Pancreas (tissue), 10 donors: ENCODE results near the gene CCL21. TPM values are rescaled to one million over a fixed set of nuclear protein-coding genes. Genes with fewer than 3 reads are reported as not detected.
A peak's percentile ranks its signal among the peaks of the same experiment; 100 is the strongest.

Experiments
- ATAC-seq, 4 donors: fragments of 200-7000 bp; cut with Tn5 transposase; one replicate each; pipeline versions ENCODE4 v1.8.0 to v1.9.1; 2020; ENCODE audit warnings: mild to moderate bottlenecking in 4 of 4, moderate library complexity in 4 of 4
- DNase-seq, 6 donors: peaks; one replicate each; pipeline ENCODE4 v3.0.0-alpha.2; 2020
- FAIRE-seq: peaks from 2 replicates; lab custom pipeline; 2012; peaks lifted over from hg19 to GRCh38; lab: Jason Lieb, UNC
- H3K27ac ChIP-seq, 4 donors: fragments of 200-600 bp; sonication (generic); 1 replicate in 3 of 4; 2 replicates in 1 of 4; pipeline versions ENCODE4 v1.5.0 to v1.8.0; 2020
- H3K27me3 ChIP-seq, 4 donors: fragments of 200-600 bp; one replicate each; pipeline ENCODE4 v1.8.0; 2021
- H3K36me3 ChIP-seq, 3 donors: fragments of 200-600 bp; sonication (generic) in 1 of 3; one replicate each; pipeline versions ENCODE4 v1.5.0 to v1.8.0; 2020 to 2021
- H3K4me1 ChIP-seq, 3 donors: fragments of 200-600 bp; one replicate each; pipeline ENCODE4 v1.8.0; 2021
- H3K4me3 ChIP-seq, 4 donors: fragments of 200-600 bp; sonication (generic) in 2 of 4; one replicate each; pipeline versions ENCODE4 v1.5.0 to v1.8.0; 2020 to 2021
- H3K9me3 ChIP-seq, 4 donors: fragments of 200-600 bp; one replicate each; pipeline ENCODE4 v1.8.0; 2021
- WGBS, 2 donors: extraction: QIAGEN DNeasy Blood & Tissue Kit; methylation state at CpG; one replicate each; pipeline ENCODE4 v1.1.7; 2013; 5-methylcytosine and 5-hydroxymethylcytosine counted together
- intact Hi-C, 3 donors: fragments of 100-400 bp; cut with DNase I; formaldehyde crosslinking; loops; one replicate each; pipeline versions ENCODE4 v1.11.1 to v1.14.2; 2022
- polyA plus RNA-seq, 2 donors: library from polyadenylated mRNA; stranded (reverse); fragments of 200-250 nt; gene quantifications; one replicate each; pipeline ENCODE4 v1.2.3, GENCODE V29; 2013
- total RNA-seq, 6 donors: library from RNA; stranded (reverse); fragmentation: NEBNext Ultra II Directional in 4 of 6; extraction: Animal tissue kit (Norgen Biotek cat#: 25700) in 4 of 6; gene quantifications; one replicate each; pipeline versions ENCODE4 v1.2.1 to v1.2.4, GENCODE V29; 2021 to 2023
- TF ChIP-seq, protein P1 (sequence below), 4 donors: fragments of 200-600 bp; sonication (generic) in 3 of 4; IDR thresholded peaks; one replicate each; pipeline versions ENCODE4 v1.5.0 to v1.8.0; 2021; ENCODE audit warnings: antibody characterized with exemption in 4 of 4
- donor health status: healthy with polysubstance abuse.
- donor health status: DM: no; HTN: no; CAD: no; lungs with moderate emphysema.
- donor health status: DM: no; HTN: no; CAD: no.
- donor health status: control.
- donor health status: control.
- donor health status: Bipolar disorder and iron deficiency.
- donor health status: DM: yes; HTN: yes; CAD: no.
- donor health status: DM: no; HTN: no; CAD: no.
- donor health status: DM: no; HTN: no; CAD: no.
- donor health status: DM: yes; HTN: yes; CAD: no.

The CCL21 gene
- total and polyA plus RNA-seq, 8 donors = 1.9 to 53.5 (median 11.3) TPM; not detected in 1

DNA sequence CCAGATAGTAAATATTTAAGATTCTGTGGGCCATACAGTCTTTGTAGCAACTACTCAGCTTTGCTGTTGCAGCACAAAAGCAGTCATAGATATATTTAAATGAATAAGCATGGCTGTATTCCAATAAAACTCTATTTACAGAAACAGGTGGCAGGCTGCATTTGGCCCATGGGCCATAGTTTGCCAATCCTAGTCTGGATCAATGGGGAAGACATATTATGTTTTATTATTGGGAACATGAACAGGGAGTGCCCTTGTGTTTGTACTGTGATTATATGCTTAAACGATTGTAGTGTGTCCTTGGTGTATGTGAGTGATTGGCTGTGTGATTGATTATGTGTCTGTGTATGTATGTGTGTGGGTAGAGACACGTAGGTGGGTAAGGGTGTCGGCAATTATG is 35.5 kb downstream of the CCL21 start:
- TF ChIP-seq, protein P1, sequence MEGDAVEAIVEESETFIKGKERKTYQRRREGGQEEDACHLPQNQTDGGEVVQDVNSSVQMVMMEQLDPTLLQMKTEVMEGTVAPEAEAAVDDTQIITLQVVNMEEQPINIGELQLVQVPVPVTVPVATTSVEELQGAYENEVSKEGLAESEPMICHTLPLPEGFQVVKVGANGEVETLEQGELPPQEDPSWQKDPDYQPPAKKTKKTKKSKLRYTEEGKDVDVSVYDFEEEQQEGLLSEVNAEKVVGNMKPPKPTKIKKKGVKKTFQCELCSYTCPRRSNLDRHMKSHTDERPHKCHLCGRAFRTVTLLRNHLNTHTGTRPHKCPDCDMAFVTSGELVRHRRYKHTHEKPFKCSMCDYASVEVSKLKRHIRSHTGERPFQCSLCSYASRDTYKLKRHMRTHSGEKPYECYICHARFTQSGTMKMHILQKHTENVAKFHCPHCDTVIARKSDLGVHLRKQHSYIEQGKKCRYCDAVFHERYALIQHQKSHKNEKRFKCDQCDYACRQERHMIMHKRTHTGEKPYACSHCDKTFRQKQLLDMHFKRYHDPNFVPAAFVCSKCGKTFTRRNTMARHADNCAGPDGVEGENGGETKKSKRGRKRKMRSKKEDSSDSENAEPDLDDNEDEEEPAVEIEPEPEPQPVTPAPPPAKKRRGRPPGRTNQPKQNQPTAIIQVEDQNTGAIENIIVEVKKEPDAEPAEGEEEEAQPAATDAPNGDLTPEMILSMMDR (IDR thresholded peaks at IDR 0.05) = no peak
- WGBS, 2 donors = 37 to 39% methylated on average over 3 of the region's 3 CpGs
- DNase-seq (no peak), FAIRE-seq (no peak), ATAC-seq (no peak)
- Histone ChIP-seq H3K9me3 (no peaks in the 10 kb centered on the region), H3K4me1 (no peaks in the 10 kb centered on the region), H3K27ac (no peak overlapping the region), H3K36me3 (no peaks in the 10 kb centered on the region), H3K4me3 (no peak overlapping the region), H3K27me3 (no peaks in the 10 kb centered on the region)
- intact Hi-C loops = no loop called here

DNA sequence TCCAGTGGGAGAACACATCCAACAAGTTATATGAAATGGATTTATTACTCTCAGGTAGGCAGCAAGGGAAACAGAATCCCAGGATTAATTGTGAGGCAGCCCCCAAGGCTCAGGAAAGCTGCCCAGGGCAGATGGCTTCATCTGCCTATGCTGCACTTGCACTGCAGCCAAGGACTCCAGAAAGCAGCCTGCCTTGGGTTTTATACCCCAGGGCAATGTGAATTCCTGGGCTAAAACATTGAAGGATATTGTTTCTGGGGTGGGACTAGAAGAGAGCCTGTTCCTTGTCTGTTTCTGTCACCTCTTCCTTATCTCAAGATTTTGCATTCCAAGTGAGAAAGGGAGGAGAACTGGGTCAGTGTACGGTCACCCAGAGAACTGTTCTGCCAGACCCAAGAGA is 38.6 kb downstream of the CCL21 start:
- intact Hi-C loops = no loop called here
- TF ChIP-seq, protein P1 (IDR thresholded peaks at IDR 0.05) = no peak
- DNase-seq (no peak), FAIRE-seq (no peak), ATAC-seq (no peak)
- Histone ChIP-seq H3K27ac (no peak overlapping the region), H3K36me3 (no peaks in the 10 kb centered on the region), H3K4me1 (no peaks in the 10 kb centered on the region), H3K27me3 (no peaks in the 10 kb centered on the region), H3K4me3 (no peak overlapping the region), H3K9me3 (no peaks in the 10 kb centered on the region)
- 82 to 84% methylated on average over 1 of the region's 1 CpG for WGBS, 2 donors

DNA sequence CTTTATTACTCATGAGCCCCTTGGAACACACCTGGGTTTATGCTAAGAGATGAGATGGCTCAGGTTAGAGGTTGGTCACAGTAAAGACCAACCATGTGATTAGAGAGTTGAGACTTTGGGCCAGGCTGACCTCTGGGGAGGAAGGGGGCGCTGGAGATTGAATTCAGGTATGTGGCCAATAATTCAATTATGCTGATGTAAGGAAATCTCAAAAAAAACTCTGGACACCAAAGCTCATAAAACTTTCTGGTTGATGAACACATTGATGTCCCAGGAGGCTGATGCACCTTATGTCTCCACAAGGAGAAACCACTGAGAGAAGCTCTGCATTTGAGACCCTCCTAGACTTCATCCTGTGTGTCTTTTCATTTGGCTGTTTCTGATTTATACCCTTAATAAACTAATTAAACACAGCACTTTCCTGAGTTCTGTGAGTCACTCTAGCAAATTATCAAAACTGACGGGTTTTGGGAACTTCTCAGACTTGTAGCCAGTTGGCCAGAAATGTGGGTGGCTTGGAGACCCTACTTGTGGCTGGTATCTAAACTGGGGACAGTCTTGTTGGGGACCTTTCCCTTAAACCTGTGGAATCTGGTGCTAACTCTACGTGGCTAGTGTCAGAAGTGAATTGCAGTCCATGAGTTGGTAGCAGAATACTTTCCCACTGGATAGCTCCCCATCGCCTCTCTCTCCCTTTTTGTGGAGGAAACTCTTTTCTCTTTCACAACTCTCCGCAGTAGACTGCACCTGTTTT is 40.0 kb downstream of the CCL21 start:
- Histone ChIP-seq H3K27ac (no peak overlapping the region), H3K4me1 (no peaks in the 10 kb centered on the region), H3K27me3 (no peaks in the 10 kb centered on the region), H3K36me3 (no peaks in the 10 kb centered on the region), H3K4me3 (no peak overlapping the region), H3K9me3 (no peaks in the 10 kb centered on the region)
- TF ChIP-seq, protein P1 (IDR thresholded peaks at IDR 0.05) = no peak
- ATAC-seq = no peak
- DNase-seq = no peak
- FAIRE-seq = no peak
- 92 to 94% methylated on average over 5 of the region's 5 CpGs for WGBS, 2 donors
- intact Hi-C loops = no loop called here

DNA sequence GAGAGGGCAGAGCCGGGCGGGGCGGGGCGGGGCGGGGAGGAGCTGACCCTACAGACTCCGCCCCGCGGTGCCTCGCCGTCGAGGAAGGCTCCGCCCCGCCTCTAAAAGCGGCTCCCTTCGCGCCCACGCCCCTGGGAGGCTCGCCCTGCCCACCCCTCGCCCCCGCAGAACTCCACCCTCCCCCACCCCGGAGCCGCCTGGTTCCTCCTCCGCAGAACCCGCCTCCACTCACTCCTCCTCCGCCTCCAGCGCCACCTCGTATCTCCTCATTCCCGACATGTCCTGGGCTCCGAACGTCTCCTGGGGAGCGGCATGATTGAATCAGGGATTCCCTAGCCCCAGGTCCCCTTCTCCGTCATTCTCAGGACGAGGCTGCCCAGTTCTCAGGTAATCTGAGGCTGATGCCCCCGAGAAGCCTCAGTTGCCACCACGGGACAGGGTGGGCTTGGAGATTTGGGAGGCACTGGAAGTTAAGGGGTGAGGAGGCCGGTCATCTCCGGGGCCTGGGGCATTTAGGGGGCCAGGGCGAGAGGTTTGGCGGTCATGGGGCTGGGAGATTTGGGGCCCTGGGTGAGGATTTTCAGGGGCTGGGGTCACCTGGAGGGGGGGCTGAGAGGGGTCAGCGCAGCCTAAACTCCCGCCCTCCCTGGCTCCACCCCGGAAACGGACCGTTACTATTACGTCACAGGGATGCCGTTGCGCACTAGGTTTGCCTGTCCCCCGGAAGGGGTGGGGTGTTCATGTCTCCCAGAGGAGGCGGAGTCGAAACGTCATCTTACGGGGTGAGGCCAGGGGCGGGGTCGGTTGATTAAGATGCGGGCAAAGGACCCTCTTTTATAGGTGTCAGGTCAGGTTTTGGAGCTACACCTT is 44.3 kb downstream of the CCL21 start:
- intact Hi-C loops = no loop called here

More for the DNA sequence above, 44.3 kb downstream of the CCL21 start:
- Histone ChIP-seq H3K36me3 (no peaks in the 10 kb centered on the region), H3K27me3 (no peaks in the 10 kb centered on the region), H3K4me3 (peak overlapping the region; percentile 24 to 56 (median 48)), H3K27ac (peak overlapping the region; percentile 80 to 95 (median 89)), H3K9me3 (no peaks in the 10 kb centered on the region), H3K4me1 (no peaks in the 10 kb centered on the region)
- peak; percentile 93 to 96 (median 94) for DNase-seq
- 0 to 1% methylated on average over 42 to 55 of the region's 55 CpGs for WGBS, 2 donors
- peak; percentile 84 to 93 (median 88) for ATAC-seq
- TF ChIP-seq, protein P1 (IDR thresholded peaks at IDR 0.05) = no peak
- FAIRE-seq = peak; percentile 20
